Measurements from ENCODE around the gene NKG7. TPM values are rescaled to one million over a fixed set of nuclear protein-coding genes. Genes with fewer than 3 reads are reported as not detected.

Gene NKG7
- total RNA-seq, 1 donor from 2014 or later = not detected

DNA sequence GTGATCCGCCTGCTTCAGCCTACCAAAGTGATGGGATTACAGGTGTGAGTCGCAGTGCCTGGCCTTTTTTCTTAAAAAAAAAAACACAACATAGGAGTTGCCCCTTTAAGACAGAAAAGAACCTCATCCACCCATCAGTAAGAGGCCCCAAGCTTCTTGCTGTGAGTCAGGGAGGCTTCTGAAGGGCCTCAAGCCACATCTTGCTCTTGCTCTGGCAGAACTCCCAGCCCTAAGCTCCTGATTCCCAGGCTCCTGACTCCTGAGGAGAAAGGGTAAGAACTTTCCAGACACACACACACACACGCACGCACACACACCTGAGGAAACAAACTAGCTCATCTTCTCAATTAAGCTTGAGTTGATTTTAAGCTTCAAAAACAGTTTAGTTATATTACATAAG lies 13.2 kb downstream of the NKG7 start:
- Mint-ChIP-seq H3K4me1 (ENCODE audit: low read depth, unreplicated experiment) (peaks cover 3% of the 10 kb centered on the region), H3K27ac (ENCODE audit: unreplicated experiment) (no peak overlapping the region), H3K36me3 (ENCODE audit: unreplicated experiment) (no peaks in the 10 kb centered on the region), H3K4me3 (ENCODE audit: unreplicated experiment) (no peak overlapping the region), H3K9me3 (ENCODE audit: unreplicated experiment) (peaks cover 11% of the 10 kb centered on the region), H3K27me3 (ENCODE audit: unreplicated experiment) (no peaks in the 10 kb centered on the region)
- TF ChIP-seq, protein P1, sequence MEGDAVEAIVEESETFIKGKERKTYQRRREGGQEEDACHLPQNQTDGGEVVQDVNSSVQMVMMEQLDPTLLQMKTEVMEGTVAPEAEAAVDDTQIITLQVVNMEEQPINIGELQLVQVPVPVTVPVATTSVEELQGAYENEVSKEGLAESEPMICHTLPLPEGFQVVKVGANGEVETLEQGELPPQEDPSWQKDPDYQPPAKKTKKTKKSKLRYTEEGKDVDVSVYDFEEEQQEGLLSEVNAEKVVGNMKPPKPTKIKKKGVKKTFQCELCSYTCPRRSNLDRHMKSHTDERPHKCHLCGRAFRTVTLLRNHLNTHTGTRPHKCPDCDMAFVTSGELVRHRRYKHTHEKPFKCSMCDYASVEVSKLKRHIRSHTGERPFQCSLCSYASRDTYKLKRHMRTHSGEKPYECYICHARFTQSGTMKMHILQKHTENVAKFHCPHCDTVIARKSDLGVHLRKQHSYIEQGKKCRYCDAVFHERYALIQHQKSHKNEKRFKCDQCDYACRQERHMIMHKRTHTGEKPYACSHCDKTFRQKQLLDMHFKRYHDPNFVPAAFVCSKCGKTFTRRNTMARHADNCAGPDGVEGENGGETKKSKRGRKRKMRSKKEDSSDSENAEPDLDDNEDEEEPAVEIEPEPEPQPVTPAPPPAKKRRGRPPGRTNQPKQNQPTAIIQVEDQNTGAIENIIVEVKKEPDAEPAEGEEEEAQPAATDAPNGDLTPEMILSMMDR (IDR thresholded peaks at IDR 0.05; ENCODE audit: partially characterized antibody, unreplicated experiment) = no peak
- no peak for DNase-seq

DNA sequence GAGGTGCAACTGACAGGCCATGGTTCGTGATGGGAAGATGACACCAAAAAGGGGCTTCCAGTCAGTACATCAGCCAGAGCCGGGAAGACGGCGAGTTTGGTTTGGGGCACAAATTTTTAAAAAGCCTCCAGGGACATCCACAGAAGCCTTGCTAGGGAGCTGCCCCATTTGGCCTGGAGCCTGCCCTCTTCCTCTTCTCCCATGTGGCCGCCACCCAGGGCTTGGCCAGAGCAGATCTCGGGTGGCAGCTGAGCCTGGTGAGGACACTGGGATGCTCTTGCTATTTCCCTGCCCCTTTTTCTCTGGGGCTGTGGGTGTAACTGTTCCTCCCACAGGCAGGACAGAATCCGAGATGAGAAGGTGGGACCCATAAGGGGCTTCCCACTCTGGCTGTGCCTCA lies 14.5 kb downstream of the NKG7 start:
- TF ChIP-seq, protein P1 (IDR thresholded peaks at IDR 0.05; ENCODE audit: partially characterized antibody, unreplicated experiment) = no peak
- H3K27ac Mint-ChIP-seq (ENCODE audit: unreplicated experiment) = no peak overlapping the region
- peaks cover 12% of the 10 kb centered on the region for H3K9me3 Mint-ChIP-seq (ENCODE audit: unreplicated experiment)
- no peak for DNase-seq
- H3K4me1 Mint-ChIP-seq (ENCODE audit: low read depth, unreplicated experiment) = peaks cover 5% of the 10 kb centered on the region
- H3K36me3 Mint-ChIP-seq (ENCODE audit: unreplicated experiment) = no peaks in the 10 kb centered on the region
- no peak overlapping the region for H3K4me3 Mint-ChIP-seq (ENCODE audit: unreplicated experiment)
- peaks cover 1% of the 10 kb centered on the region for H3K27me3 Mint-ChIP-seq (ENCODE audit: unreplicated experiment)

DNA sequence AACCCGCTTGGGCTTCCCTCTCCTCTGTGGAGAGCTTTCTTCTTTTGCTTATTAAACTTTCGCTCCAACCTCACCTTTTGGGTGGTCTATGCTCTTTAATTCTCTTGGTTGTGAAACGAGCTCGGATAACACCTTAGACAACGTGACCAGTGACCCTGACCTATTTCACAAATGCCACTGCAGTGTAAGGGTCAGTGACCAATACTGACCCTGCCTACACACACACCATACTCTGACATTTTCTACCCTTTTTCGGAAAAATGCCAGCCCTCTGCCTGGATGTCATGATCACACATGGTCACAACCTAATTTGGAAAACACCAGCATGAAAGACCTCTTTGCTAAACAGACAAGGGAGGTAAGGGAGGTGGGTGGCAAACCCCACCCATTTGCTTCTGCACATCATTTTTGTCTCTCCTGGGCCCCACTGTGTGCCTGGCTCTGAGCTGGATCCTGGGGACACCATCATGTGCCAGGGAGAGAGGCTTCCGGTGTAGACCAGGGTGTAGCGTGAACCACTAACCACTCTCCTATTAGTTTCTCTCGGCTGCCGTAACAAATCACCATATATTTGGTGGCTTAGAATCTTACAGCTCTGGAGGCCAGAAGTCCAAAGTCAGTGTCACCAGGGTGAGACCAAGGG lies 16.2 kb downstream of the NKG7 start:
- peaks cover 3% of the 10 kb centered on the region for H3K27me3 Mint-ChIP-seq (ENCODE audit: unreplicated experiment)
- peaks cover 11% of the 10 kb centered on the region for H3K36me3 Mint-ChIP-seq (ENCODE audit: unreplicated experiment)
- peaks cover 15% of the 10 kb centered on the region for H3K9me3 Mint-ChIP-seq (ENCODE audit: unreplicated experiment)
- H3K27ac Mint-ChIP-seq (ENCODE audit: unreplicated experiment) = no peak overlapping the region
- peaks cover 5% of the 10 kb centered on the region for H3K4me1 Mint-ChIP-seq (ENCODE audit: low read depth, unreplicated experiment)
- TF ChIP-seq, protein P1 (IDR thresholded peaks at IDR 0.05; ENCODE audit: partially characterized antibody, unreplicated experiment) = no peak
- peak overlapping the region; percentile 42 for H3K4me3 Mint-ChIP-seq (ENCODE audit: unreplicated experiment)
- DNase-seq = no peak

DNA sequence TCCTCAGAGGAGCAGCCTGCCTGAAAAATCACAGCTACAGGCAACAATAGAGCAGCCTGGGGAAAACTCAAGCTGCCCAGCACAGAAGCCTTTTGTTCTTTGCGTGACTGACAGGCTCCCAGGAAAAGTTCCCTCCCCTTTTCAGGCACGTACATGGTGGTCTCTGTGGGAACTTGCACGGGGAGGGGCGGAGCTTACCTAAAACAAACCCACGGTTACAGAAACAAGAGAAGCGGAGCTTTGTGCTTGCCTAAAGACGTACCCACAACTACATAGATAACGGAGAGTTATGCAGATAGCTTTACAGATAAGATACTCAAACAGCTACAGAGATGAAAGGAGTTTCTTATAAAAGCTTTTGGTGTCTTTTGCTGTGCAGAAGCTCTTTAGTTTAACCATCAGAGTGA lies 17.7 kb downstream of the NKG7 start:
- H3K27ac Mint-ChIP-seq (ENCODE audit: unreplicated experiment) = peak overlapping the region; percentile 93

More for the DNA sequence above, 17.7 kb downstream of the NKG7 start:
- peak; percentile 61 for DNase-seq
- Mint-ChIP-seq H3K9me3 (ENCODE audit: unreplicated experiment) (peaks cover 17% of the 10 kb centered on the region), H3K36me3 (ENCODE audit: unreplicated experiment) (peaks cover 11% of the 10 kb centered on the region), H3K27me3 (ENCODE audit: unreplicated experiment) (peaks cover 3% of the 10 kb centered on the region), H3K4me1 (ENCODE audit: low read depth, unreplicated experiment) (peaks cover 5% of the 10 kb centered on the region), H3K4me3 (ENCODE audit: unreplicated experiment) (peak overlapping the region; percentile 81)
- TF ChIP-seq, protein P1 (IDR thresholded peaks at IDR 0.05; ENCODE audit: partially characterized antibody, unreplicated experiment) = no peak
